IMR-90 (cell line): ENCODE results near the gene PRAME.

Source experiments
- BHLHE40 ChIP-seq: fragments of 150-350 bp; IDR thresholded peaks from 2 replicates; pipeline ENCODE4 v1.6.1; 2016; ENCODE audit warnings: mild to moderate bottlenecking, low read depth, low read length
- TF ChIP-seq, protein P1 (sequence below): conservative IDR thresholded peaks from 2 replicates; pipeline ENCODE4 v1.5.1; 2012; ENCODE audit warnings: mild to moderate bottlenecking, low read depth, low read length, improper control_type of control experiment
- TF ChIP-seq, protein P2 (sequence below): fragments of 150-350 bp; IDR thresholded peaks from 2 replicates; pipeline ENCODE4 v1.6.1; 2016; ENCODE audit warnings: low read depth, mild to moderate bottlenecking, low read length, moderate library complexity, borderline replicate concordance

DNA sequence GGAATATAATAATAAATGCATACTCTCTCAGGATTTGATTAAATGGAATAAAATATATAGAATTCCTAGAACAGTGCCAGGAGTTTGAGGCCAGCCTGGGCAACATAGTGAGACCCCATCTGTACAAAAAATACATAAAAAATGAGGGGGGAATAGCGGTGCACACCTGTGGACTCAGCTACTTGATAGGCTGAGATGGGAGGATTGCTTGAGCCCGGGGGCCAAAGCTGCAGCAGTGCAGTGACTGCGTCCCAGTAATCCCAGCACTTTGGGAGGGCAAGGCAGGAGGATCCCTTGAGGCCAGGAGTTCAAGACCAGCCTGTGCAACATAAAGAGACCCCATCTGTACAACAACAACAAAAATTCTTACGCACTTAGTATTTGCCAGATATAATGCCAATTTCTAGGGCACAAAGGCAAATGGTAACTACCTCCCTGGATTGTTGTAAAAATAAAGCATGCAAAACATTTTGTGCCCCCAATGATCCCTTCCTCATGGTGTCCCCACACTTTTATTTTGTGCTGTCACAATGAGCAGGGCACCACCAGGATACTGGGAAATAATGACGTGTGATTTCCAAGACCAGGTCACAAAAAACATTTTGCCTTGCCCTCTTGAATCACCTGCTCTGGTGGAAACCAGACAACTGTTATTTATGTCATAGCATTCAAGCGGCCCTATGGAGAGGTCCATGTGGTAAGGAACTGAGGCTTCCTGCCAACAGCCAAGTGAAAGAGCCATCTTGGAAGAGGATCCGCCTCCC is 20.7 kb downstream of the PRAME start:
- TF ChIP-seq, protein P1, sequence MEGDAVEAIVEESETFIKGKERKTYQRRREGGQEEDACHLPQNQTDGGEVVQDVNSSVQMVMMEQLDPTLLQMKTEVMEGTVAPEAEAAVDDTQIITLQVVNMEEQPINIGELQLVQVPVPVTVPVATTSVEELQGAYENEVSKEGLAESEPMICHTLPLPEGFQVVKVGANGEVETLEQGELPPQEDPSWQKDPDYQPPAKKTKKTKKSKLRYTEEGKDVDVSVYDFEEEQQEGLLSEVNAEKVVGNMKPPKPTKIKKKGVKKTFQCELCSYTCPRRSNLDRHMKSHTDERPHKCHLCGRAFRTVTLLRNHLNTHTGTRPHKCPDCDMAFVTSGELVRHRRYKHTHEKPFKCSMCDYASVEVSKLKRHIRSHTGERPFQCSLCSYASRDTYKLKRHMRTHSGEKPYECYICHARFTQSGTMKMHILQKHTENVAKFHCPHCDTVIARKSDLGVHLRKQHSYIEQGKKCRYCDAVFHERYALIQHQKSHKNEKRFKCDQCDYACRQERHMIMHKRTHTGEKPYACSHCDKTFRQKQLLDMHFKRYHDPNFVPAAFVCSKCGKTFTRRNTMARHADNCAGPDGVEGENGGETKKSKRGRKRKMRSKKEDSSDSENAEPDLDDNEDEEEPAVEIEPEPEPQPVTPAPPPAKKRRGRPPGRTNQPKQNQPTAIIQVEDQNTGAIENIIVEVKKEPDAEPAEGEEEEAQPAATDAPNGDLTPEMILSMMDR = no peak
- TF ChIP-seq, protein P2, sequence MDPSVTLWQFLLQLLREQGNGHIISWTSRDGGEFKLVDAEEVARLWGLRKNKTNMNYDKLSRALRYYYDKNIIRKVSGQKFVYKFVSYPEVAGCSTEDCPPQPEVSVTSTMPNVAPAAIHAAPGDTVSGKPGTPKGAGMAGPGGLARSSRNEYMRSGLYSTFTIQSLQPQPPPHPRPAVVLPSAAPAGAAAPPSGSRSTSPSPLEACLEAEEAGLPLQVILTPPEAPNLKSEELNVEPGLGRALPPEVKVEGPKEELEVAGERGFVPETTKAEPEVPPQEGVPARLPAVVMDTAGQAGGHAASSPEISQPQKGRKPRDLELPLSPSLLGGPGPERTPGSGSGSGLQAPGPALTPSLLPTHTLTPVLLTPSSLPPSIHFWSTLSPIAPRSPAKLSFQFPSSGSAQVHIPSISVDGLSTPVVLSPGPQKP = no peak
- no peak for TF ChIP-seq BHLHE40
